GM12878 (cell line): ENCODE results near the gene CD200R1. TPM values are rescaled to one million over a fixed set of nuclear protein-coding genes. Genes with fewer than 3 reads are reported as not detected.

ENCODE experiments used
- ATAC-seq: fragments of 200-7000 bp; cut with Tn5 transposase; 3 replicates; pipeline ENCODE4 v1.9.1; 2020; ENCODE audit warnings: mild to moderate bottlenecking, moderate library complexity
- BruUV-seq: library from RNA; stranded (reverse); fragments of 400-500 nt; replicated peaks from 2 replicates; lab custom pipeline; 2021; lab: Mats Ljungman, UMichigan
- CTCF ChIA-PET: fragments of 300-600 bp; sonication (Branson Sonifier 250); formaldehyde crosslinking; extraction: SDS; loops from one replicate; lab custom pipeline; 2021; ENCODE audit warnings: inconsistent platforms; lab: Yijun Ruan, JAX
- POLR2A ChIA-PET: fragments of 350-600 bp; formaldehyde crosslinking; extraction: SDS; loops from one replicate; lab custom pipeline; 2021; ENCODE audit warnings: inconsistent platforms; lab: Charles Lee
- RAD21 ChIA-PET: fragments of 300-600 bp; sonication (Branson Sonifier 250); formaldehyde crosslinking; loops from one replicate; lab custom pipeline; 2023; ENCODE audit warnings: antibody characterized with exemption; ENCODE audit not compliant: unreplicated experiment; lab: Charles Lee
- SMC1A ChIA-PET: fragments of 300-600 bp; sonication (Branson Sonifier 250); formaldehyde crosslinking; loops from one replicate; lab custom pipeline; 2023; ENCODE audit not compliant: unreplicated experiment, uncharacterized antibody; lab: Charles Lee
- DNase-seq: peaks from one replicate; pipeline ENCODE4 v3.0.0-alpha.2; 2011; ENCODE audit warnings: low read depth, low spot score
- FAIRE-seq: peaks from 3 replicates; lab custom pipeline; 2011; peaks lifted over from hg19 to GRCh38; lab: Jason Lieb, UNC
- H2AFZ ChIP-seq: 2 replicates; pipeline ENCODE4 v1.6.0; 2011; ENCODE audit warnings: low read depth, low read length, control low read depth; ENCODE audit not compliant: control insufficient read depth
- H3K27ac ChIP-seq: 2 replicates; pipeline ENCODE4 v1.5.1; 2011; ENCODE audit warnings: control low read depth; ENCODE audit not compliant: control insufficient read depth, insufficient read depth
- H3K27me3 ChIP-seq, 2 experiments: replicated peaks in 1 of 2; 2 replicates each; pipeline versions ENCODE4 v1.6.0 to v1.6.1; 2011; ENCODE audit warnings: low read length in 1 of 2; ENCODE audit not compliant: control insufficient read depth in 2 of 2, insufficient read depth in 2 of 2
- H3K36me3 ChIP-seq, 2 experiments: 2 replicates each; pipeline ENCODE4 v1.5.1; 2011; ENCODE audit warnings: low read length in 1 of 2; ENCODE audit not compliant: control insufficient read depth in 2 of 2, insufficient read depth in 2 of 2
- H3K4me1 ChIP-seq: 2 replicates; pipeline ENCODE4 v1.6.1; 2011; ENCODE audit warnings: mild to moderate bottlenecking, low read length, moderate library complexity, mixed read lengths; ENCODE audit not compliant: control insufficient read depth, insufficient read depth
- H3K4me2 ChIP-seq: 2 replicates; pipeline ENCODE4 v1.6.0; 2011; ENCODE audit warnings: control low read depth; ENCODE audit not compliant: control insufficient read depth, insufficient read depth
- H3K4me3 ChIP-seq: fragments of 200-600 bp; sonication (generic); 2 replicates; pipeline ENCODE4 v1.5.1; 2016
- H3K79me2 ChIP-seq: 2 replicates; pipeline ENCODE4 v1.6.0; 2011; ENCODE audit warnings: low read length; ENCODE audit not compliant: control insufficient read depth, insufficient read depth
- H3K9ac ChIP-seq: 2 replicates; pipeline ENCODE4 v1.8.0; 2011; ENCODE audit warnings: low read length, control low read depth, mixed read lengths; ENCODE audit not compliant: control insufficient read depth, insufficient read depth
- H3K9me3 ChIP-seq: replicated peaks from 3 replicates; pipeline ENCODE4 v1.5.1; 2011; ENCODE audit warnings: mild to moderate bottlenecking, low read length; ENCODE audit not compliant: control insufficient read depth, insufficient read depth
- H4K20me1 ChIP-seq: 2 replicates; pipeline ENCODE4 v1.6.0; 2011; ENCODE audit not compliant: control insufficient read depth, insufficient read depth
- ESRRA ChIP-seq: IDR thresholded peaks from 2 replicates; pipeline ENCODE4 v1.6.1; 2012; ENCODE audit warnings: mild to moderate bottlenecking, low read length, improper control_type of control experiment
- NBN ChIP-seq: fragments of 450-650 bp; IDR thresholded peaks from 2 replicates; pipeline ENCODE4 v1.6.1; 2016
- WGBS: methylation state at CpG from one replicate; pipeline ENCODE4 v1.1.6; 2016; ENCODE audit warnings: low lambda C conversion rate; ENCODE audit not compliant: insufficient replicate concordance, insufficient coverage; ENCODE audit errors: missing lambda C conversion rate; 5-methylcytosine and 5-hydroxymethylcytosine counted together
- in situ Hi-C: fragments of 300-500 bp; cut with MboI; formaldehyde crosslinking; loops from 9 replicates; pipeline ENCODE4 v1.14.3; 2018; ENCODE audit warnings: mixed read lengths
- intact Hi-C: fragments of 100-400 bp; cut with micrococcal nuclease; formaldehyde crosslinking; loops from one replicate; pipeline ENCODE4 v1.14.2; 2022; ENCODE audit not compliant: unreplicated experiment
- polyA plus RNA-seq, 11 experiments: library from polyadenylated mRNA; depleted of rRNA in 4 of 11; unstranded in 6 of 11; stranded (reverse) in 5 of 11; fragments of >200 nt; fragmentation: Nextera tagmentation in 4 of 11; fragmentation: Illumina TruSeq in 1 of 11; extraction: Ambion mirVana in 4 of 11; extraction: Trizol in 1 of 11; gene quantifications; 1 replicate in 1 of 11; 2 replicates in 10 of 11; pipeline versions ENCODE4 v1.2.1 to v1.2.3, GENCODE V29; 2011 to 2016; ENCODE audit warnings: inconsistent platforms in 2 of 11, missing spikeins in 2 of 11, low read depth in 1 of 11
- total RNA-seq, 4 experiments: library from RNA; depleted of rRNA in 3 of 4; stranded (reverse); fragments of >200 nt in 3 of 4; fragmentation: Illumina TruSeq in 1 of 4; extraction: Trizol in 1 of 4; gene quantifications; 2 replicates each; pipeline versions ENCODE4 v1.2.1 to v1.2.3, GENCODE V29; 2013 to 2021
- TF ChIP-seq, protein P1 (sequence below): IDR thresholded peaks from 2 replicates; pipeline ENCODE4 v1.6.1; 2012; ENCODE audit warnings: low read depth, low read length, improper control_type of control experiment
- TF ChIP-seq, protein P2 (sequence below): fragments of 450-650 bp; IDR thresholded peaks from 2 replicates; pipeline ENCODE4 v1.6.1; 2016; ENCODE audit warnings: mild to moderate bottlenecking

Gene CD200R1
- total and polyA plus RNA-seq, 10 of the 15 experiments (the other 5 are each of a cell fraction or from before 2014, with no cell fraction given), result 0.15 to 1.1 (median 0.88) TPM

DNA sequence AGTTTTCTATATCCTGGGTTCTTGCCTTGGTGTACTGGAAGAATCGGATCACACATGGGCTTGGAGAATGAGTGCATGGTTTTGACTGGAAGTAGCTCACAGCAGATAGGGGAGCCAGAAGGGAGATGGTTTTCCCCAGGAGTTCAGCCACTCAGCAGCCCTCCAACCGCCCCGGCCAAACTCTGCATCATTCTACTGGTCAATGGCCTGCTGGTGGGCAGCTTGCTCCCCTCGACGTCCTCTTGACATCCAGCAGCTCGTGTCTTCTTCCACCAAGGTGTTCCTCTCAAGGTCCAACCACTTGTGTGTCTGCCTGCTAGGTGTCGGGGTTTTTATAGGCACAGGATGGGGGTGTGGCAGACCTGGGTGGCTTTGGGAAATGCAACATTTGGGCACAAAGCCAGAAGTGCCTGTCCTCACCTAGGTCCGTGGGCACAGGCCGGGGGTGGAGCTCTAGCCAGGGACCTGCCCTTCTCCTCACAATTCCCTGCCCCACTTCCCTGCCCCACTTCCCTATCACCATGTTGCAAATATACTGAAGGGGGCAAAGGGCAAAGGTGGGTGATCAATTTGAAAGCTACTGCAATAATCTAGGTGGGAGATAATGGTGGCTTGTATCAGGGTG lies 12.9 kb upstream of the CD200R1 start:
- no peak overlapping the region for H3K9ac ChIP-seq
- H3K4me2 ChIP-seq, result no peak overlapping the region
- ATAC-seq, result no peak
- FAIRE-seq, result no peak
- no peak overlapping the region for H2AFZ ChIP-seq
- in situ Hi-C loops, result no loop called here
- no peaks in the 10 kb centered on the region for H3K27me3 ChIP-seq
- no TSS peak for BruUV-seq
- no peak for DNase-seq
- ChIA-PET SMC1A (interaction anchor here (0.6 to 2.5 kb wide), 6 partner anchors 13 to 427 kb away, joined by 3 to 10 read pairs (median 3); partner anchors contain the start of gene CD200R1), RAD21 (interaction anchor here (0.6 to 2.4 kb wide), 4 partner anchors 9 to 344 kb away, joined by 3 to 9 read pairs (median 4); a partner anchor contains a TSS), CTCF (interaction anchor here (1.4 to 5.3 kb wide), 3 partner anchors 8 to 253 kb away, joined by 3 to 39 read pairs (median 7); no protein-coding TSS in a partner anchor), POLR2A (interaction anchor here (0.5 kb wide), 1 partner anchor 696 kb away, joined by 4 read pairs; no protein-coding TSS in a partner anchor)
- intact Hi-C loops, result no loop called here
- H3K9me3 ChIP-seq, result no peaks in the 10 kb centered on the region
- no peak overlapping the region for H3K4me3 ChIP-seq
- H3K79me2 ChIP-seq, result peaks cover 18% of the 10 kb centered on the region
- H4K20me1 ChIP-seq, result no peaks in the 10 kb centered on the region
- H3K27ac ChIP-seq, result no peak overlapping the region
- H3K4me1 ChIP-seq, result peaks cover 11% of the 10 kb centered on the region
- TF ChIP-seq NBN, result no peak
- TF ChIP-seq, protein P1, sequence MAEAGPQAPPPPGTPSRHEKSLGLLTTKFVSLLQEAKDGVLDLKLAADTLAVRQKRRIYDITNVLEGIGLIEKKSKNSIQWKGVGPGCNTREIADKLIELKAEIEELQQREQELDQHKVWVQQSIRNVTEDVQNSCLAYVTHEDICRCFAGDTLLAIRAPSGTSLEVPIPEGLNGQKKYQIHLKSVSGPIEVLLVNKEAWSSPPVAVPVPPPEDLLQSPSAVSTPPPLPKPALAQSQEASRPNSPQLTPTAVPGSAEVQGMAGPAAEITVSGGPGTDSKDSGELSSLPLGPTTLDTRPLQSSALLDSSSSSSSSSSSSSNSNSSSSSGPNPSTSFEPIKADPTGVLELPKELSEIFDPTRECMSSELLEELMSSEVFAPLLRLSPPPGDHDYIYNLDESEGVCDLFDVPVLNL, result no peak
- TF ChIP-seq ESRRA, result no peak
- TF ChIP-seq, protein P2, sequence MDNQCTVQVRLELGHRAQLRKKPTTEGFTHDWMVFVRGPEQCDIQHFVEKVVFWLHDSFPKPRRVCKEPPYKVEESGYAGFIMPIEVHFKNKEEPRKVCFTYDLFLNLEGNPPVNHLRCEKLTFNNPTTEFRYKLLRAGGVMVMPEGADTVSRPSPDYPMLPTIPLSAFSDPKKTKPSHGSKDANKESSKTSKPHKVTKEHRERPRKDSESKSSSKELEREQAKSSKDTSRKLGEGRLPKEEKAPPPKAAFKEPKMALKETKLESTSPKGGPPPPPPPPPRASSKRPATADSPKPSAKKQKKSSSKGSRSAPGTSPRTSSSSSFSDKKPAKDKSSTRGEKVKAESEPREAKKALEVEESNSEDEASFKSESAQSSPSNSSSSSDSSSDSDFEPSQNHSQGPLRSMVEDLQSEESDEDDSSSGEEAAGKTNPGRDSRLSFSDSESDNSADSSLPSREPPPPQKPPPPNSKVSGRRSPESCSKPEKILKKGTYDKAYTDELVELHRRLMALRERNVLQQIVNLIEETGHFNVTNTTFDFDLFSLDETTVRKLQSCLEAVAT, result no peak
- no peaks in the 10 kb centered on the region for H3K36me3 ChIP-seq
- 89% methylated on average over 9 of the region's 9 CpGs for WGBS
